ENCODE results near the gene YPEL5. TPM values are rescaled to one million over a fixed set of nuclear protein-coding genes. Genes with fewer than 3 reads are reported as not detected.

YPEL5 gene
- total and polyA plus RNA-seq, 3 donors from 2014 or later = 131 to 189 (median 181) TPM

- intact Hi-C loops (cut with DNase I; ENCODE audit: low total_unique reads) = loop anchor here (10.0 kb wide), 1 partner anchor 526 kb away; no protein-coding TSS in a partner anchor
- TF ChIP-seq, protein P1, sequence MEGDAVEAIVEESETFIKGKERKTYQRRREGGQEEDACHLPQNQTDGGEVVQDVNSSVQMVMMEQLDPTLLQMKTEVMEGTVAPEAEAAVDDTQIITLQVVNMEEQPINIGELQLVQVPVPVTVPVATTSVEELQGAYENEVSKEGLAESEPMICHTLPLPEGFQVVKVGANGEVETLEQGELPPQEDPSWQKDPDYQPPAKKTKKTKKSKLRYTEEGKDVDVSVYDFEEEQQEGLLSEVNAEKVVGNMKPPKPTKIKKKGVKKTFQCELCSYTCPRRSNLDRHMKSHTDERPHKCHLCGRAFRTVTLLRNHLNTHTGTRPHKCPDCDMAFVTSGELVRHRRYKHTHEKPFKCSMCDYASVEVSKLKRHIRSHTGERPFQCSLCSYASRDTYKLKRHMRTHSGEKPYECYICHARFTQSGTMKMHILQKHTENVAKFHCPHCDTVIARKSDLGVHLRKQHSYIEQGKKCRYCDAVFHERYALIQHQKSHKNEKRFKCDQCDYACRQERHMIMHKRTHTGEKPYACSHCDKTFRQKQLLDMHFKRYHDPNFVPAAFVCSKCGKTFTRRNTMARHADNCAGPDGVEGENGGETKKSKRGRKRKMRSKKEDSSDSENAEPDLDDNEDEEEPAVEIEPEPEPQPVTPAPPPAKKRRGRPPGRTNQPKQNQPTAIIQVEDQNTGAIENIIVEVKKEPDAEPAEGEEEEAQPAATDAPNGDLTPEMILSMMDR (IDR thresholded peaks at IDR 0.05) = no peak
- TF ChIP-seq POLR2A (IDR thresholded peaks at IDR 0.05) = no peak
- Histone ChIP-seq H3K4me3 (no peak overlapping the region), H3K4me1 (peaks cover 8% of the 10 kb centered on the region), H3K36me3 (ENCODE audit: low read depth, missing control alignments) (no peaks in the 10 kb centered on the region), H3K9me3 (no peaks in the 10 kb centered on the region), H3K27me3 (no peaks in the 10 kb centered on the region), H3K27ac (peak overlapping the region in 1 of 2 donors; percentile 60)
- DNase-seq = peak; percentile 81
- 32 to 38% methylated on average over 11 of the region's 11 CpGs for WGBS, 2 donors
Observed at GRCh38 chr2:30178618-30179434, 32.0 kb downstream of the YPEL5 start.

GRCh38 chr2:30179536-30179935 is 32.7 kb downstream of the YPEL5 start:
- no peak for TF ChIP-seq POLR2A (IDR thresholded peaks at IDR 0.05)
- TF ChIP-seq, protein P1 (IDR thresholded peaks at IDR 0.05) = no peak
- no peaks in the 10 kb centered on the region for H3K9me3 ChIP-seq
- peaks cover 8% of the 10 kb centered on the region for H3K4me1 ChIP-seq
- no peaks in the 10 kb centered on the region for H3K36me3 ChIP-seq (ENCODE audit: low read depth, missing control alignments)
- WGBS, 2 donors = 92 to 100% methylated on average over 2 of the region's 2 CpGs
- H3K27ac ChIP-seq = peak overlapping the region in 1 of 2 donors; percentile 60
- H3K4me3 ChIP-seq = no peak overlapping the region
- DNase-seq = no peak
- H3K27me3 ChIP-seq = no peaks in the 10 kb centered on the region
- intact Hi-C loops (cut with DNase I; ENCODE audit: low total_unique reads) = loop anchor here (10.0 kb wide), 1 partner anchor 525 kb away; no protein-coding TSS in a partner anchor

- DNase-seq = no peak
- Histone ChIP-seq H3K9me3 (no peaks in the 10 kb centered on the region), H3K27ac (no peak overlapping the region), H3K4me1 (peaks cover 8% of the 10 kb centered on the region), H3K4me3 (no peak overlapping the region), H3K27me3 (no peaks in the 10 kb centered on the region), H3K36me3 (ENCODE audit: low read depth, missing control alignments) (no peaks in the 10 kb centered on the region)
- 86 to 100% methylated on average over 2 to 3 of the region's 3 CpGs for WGBS, 2 donors
- intact Hi-C loops (cut with DNase I; ENCODE audit: low total_unique reads) = no loop called here
- TF ChIP-seq, protein P1 (IDR thresholded peaks at IDR 0.05) = no peak
- no peak for TF ChIP-seq POLR2A (IDR thresholded peaks at IDR 0.05)
Observed at GRCh38 chr2:30180226-30180625, 33.4 kb downstream of the YPEL5 start.

- H3K9me3 ChIP-seq = no peaks in the 10 kb centered on the region
- WGBS, 2 donors = 89 to 90% methylated on average over 7 of the region's 7 CpGs
- intact Hi-C loops (cut with DNase I; ENCODE audit: low total_unique reads) = no loop called here
Observed at GRCh38 chr2:30181176-30181575, 34.4 kb downstream of the YPEL5 start.

More at GRCh38 chr2:30181176-30181575, 34.4 kb downstream of the YPEL5 start:
- no peaks in the 10 kb centered on the region for H3K27me3 ChIP-seq
- DNase-seq = no peak
- no peaks in the 10 kb centered on the region for H3K36me3 ChIP-seq (ENCODE audit: low read depth, missing control alignments)
- H3K4me3 ChIP-seq = no peak overlapping the region
- peaks cover 8% of the 10 kb centered on the region for H3K4me1 ChIP-seq
- H3K27ac ChIP-seq = no peak overlapping the region
- TF ChIP-seq POLR2A (IDR thresholded peaks at IDR 0.05) = no peak
- TF ChIP-seq, protein P1 (IDR thresholded peaks at IDR 0.05) = no peak

Data from testis (tissue), 3 donors.